Right lobe of liver (tissue), 6 donors: ENCODE results near the gene CCND3. TPM values are rescaled to one million over a fixed set of nuclear protein-coding genes. Genes with fewer than 3 reads are reported as not detected.
A peak's percentile ranks its signal among the peaks of the same experiment; 100 is the strongest.
"Not testable (repeated sequence)": the region's sequence is repeated elsewhere in the genome, so short reads cannot be mapped to it uniquely, and the experiment has no call there.

ENCODE experiments used
- ATAC-seq, 4 donors: fragments of 200-7000 bp; cut with Tn5 transposase; one replicate each; pipeline ENCODE4 v1.9.1; 2020; ENCODE audit warnings: mild to moderate bottlenecking in 4 of 4, moderate library complexity in 4 of 4
- DNase-seq, 3 donors: peaks; one replicate each; pipeline ENCODE4 v3.0.0-alpha.2; 2020
- H3K27ac ChIP-seq, 3 donors: fragments of 200-600 bp; one replicate each; pipeline ENCODE4 v1.8.0; 2022
- H3K27me3 ChIP-seq, 2 donors: fragments of 200-600 bp; one replicate each; pipeline ENCODE4 v1.8.0; 2022
- H3K36me3 ChIP-seq, 4 donors: fragments of 200-600 bp; sonication (generic) in 1 of 4; one replicate each; pipeline versions ENCODE4 v1.5.1 to v1.8.0; 2017 to 2022; ENCODE audit warnings: control low read depth in 1 of 4
- H3K4me1 ChIP-seq, 4 donors: fragments of 200-600 bp; sonication (generic) in 1 of 4; one replicate each; pipeline versions ENCODE4 v1.5.1 to v1.8.0; 2017 to 2022; ENCODE audit warnings: control low read depth in 1 of 4
- H3K4me3 ChIP-seq, 3 donors: fragments of 200-600 bp; one replicate each; pipeline ENCODE4 v1.8.0; 2022
- H3K9me3 ChIP-seq, 4 donors: fragments of 200-600 bp; sonication (generic) in 1 of 4; one replicate each; pipeline versions ENCODE4 v1.5.1 to v1.8.0; 2017 to 2022; ENCODE audit warnings: control low read depth in 1 of 4
- POLR2A ChIP-seq: fragments of 450-650 bp; IDR thresholded peaks from one replicate; pipeline ENCODE4 v1.6.1; 2017; ENCODE audit warnings: antibody characterized with exemption, mild to moderate bottlenecking
- WGBS: methylation state at CpG from one replicate; pipeline ENCODE4 v1.1.6; 2018; ENCODE audit warnings: low coverage, low lambda C conversion rate; ENCODE audit not compliant: insufficient coverage; ENCODE audit errors: missing lambda C conversion rate; 5-methylcytosine and 5-hydroxymethylcytosine counted together
- intact Hi-C, 2 donors: fragments of 100-400 bp; cut with DNase I; formaldehyde crosslinking; loops; one replicate each; pipeline versions ENCODE4 v1.11.2 to v1.14.1; 2022
- total RNA-seq, 6 experiments: library from RNA; depleted of rRNA in 2 of 6; stranded (reverse); fragments of >200 nt in 2 of 6; fragmentation: NEBNext Ultra II Directional in 3 of 6; extraction: Animal tissue kit (Norgen Biotek cat#: 25700) in 3 of 6; gene quantifications; one replicate each; pipeline versions ENCODE4 v1.1.0 to v1.2.4, GENCODE V29; 2016 to 2023
- TF ChIP-seq, protein P1 (sequence below), 4 donors: fragments of 200-600 bp in 3 of 4; fragments of 450-650 bp in 1 of 4; IDR thresholded peaks; one replicate each; pipeline versions ENCODE4 v1.5.1 to v1.8.0; 2016 to 2022; ENCODE audit warnings: antibody characterized with exemption in 4 of 4, mild to moderate bottlenecking in 2 of 4
- donor health status: DM: no; HTN: yes; CAD: no.
- donor health status: DM: no; HTN: no; CAD: no.
- donor health status: DM: no; HTN: no; CAD: no.
- donor health status: DM: no; HTN: yes; CAD: no.
- donor health status: DM: no; HTN: yes; CAD: no.

The CCND3 gene
- total RNA-seq, 6 experiments from 2014 or later: 11.3 to 51.9 (median 14.2) TPM

DNA sequence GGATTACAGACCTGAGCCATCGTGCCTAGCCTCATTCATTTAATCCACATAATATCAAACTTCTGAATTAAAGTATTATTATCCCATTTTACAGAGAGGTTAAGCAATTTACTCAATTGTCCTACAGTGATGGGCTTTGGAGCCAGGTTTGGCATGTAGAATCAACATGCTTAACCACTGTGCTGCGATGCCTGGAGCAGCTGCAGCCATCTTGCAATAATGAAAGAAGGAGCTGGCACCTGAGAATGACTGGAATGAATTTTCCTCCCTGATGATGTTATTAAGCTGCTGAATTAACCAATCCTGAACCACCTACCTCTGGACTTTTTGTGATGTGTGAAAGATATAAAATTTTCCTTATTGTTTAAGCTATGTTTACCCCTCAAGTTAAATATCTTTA is 13.1 kb upstream of the CCND3 start:
- Histone ChIP-seq H3K27me3 (no peaks in the 10 kb centered on the region), H3K9me3 (no peaks in the 10 kb centered on the region), H3K4me3 (no peak overlapping the region), H3K4me1 (no peaks in the 10 kb centered on the region), H3K27ac (no peak overlapping the region), H3K36me3 (no peaks in the 10 kb centered on the region)
- WGBS: 71% methylated on average over 1 of the region's 2 CpGs
- DNase-seq: no peak
- intact Hi-C loops: no loop called here
- TF ChIP-seq POLR2A: no peak
- TF ChIP-seq, protein P1, sequence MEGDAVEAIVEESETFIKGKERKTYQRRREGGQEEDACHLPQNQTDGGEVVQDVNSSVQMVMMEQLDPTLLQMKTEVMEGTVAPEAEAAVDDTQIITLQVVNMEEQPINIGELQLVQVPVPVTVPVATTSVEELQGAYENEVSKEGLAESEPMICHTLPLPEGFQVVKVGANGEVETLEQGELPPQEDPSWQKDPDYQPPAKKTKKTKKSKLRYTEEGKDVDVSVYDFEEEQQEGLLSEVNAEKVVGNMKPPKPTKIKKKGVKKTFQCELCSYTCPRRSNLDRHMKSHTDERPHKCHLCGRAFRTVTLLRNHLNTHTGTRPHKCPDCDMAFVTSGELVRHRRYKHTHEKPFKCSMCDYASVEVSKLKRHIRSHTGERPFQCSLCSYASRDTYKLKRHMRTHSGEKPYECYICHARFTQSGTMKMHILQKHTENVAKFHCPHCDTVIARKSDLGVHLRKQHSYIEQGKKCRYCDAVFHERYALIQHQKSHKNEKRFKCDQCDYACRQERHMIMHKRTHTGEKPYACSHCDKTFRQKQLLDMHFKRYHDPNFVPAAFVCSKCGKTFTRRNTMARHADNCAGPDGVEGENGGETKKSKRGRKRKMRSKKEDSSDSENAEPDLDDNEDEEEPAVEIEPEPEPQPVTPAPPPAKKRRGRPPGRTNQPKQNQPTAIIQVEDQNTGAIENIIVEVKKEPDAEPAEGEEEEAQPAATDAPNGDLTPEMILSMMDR (IDR thresholded peaks at IDR 0.05): no peak
- ATAC-seq: no peak

DNA sequence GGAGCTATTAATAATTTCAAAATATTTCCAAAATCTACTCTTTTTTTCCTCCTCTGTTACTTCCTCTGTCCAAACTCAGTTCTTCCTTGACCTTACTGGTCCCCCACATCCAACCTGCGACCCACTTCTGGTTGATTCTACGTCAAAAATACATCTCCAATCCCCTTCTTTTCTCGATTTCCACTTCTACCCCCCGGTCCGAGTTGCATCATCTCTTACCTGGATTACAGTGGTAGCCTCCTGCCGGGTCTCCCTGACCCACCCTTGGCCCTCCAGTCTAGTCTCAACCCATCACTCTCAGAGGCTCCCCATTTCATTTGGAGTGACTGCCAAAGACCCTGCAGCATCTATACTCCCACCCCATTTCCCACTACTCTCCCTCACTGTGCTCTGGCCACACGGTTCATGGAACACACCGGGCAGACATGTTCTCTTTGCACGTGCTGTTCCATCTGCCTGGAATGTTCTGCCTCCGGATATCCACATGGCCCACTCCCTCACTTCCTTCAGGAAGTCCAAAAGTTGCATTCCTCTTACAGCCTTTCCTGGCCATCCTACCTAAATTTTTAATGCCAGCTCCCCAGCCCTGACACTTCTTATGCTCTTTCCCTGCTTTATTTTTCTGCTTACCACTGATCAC is 6.1 kb upstream of the CCND3 start:
- WGBS: 70% methylated on average over 8 of the region's 10 CpGs
- no peaks in the 10 kb centered on the region for H3K9me3 ChIP-seq
- H3K36me3 ChIP-seq: no peaks in the 10 kb centered on the region
- H3K4me3 ChIP-seq: no peak overlapping the region
- DNase-seq: no peak
- intact Hi-C loops: no loop called here
- no peaks in the 10 kb centered on the region for H3K4me1 ChIP-seq
- ATAC-seq: peak in 1 of 4 donors; percentile 41
- H3K27ac ChIP-seq: no peak overlapping the region
- no peaks in the 10 kb centered on the region for H3K27me3 ChIP-seq
- TF ChIP-seq, protein P1 (IDR thresholded peaks at IDR 0.05): no peak
- TF ChIP-seq POLR2A: no peak

DNA sequence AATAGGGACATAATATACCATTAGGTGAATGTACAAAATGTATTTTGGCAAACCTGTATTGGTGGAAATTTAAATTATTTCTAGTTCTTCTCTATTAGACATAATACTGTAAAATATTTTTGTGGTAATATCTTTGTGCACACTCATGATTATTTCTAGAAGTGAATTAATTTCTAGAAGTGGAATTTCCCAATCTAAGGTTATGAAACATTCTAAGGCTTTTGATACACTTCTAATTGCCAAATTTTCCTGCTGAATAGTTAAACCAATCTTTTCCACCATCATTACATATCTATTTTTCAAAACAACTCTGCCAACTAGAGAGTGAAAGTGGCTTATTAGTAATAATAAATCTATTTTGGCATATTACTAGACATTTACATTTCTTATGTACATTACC is 1.8 kb upstream of the CCND3 start:
- Histone ChIP-seq H3K27ac (no peak overlapping the region), H3K36me3 (no peaks in the 10 kb centered on the region), H3K9me3 (no peaks in the 10 kb centered on the region), H3K4me3 (no peak overlapping the region), H3K4me1 (peaks cover 0 to 13% (median 0%) of the 10 kb centered on the region in 4 donors), H3K27me3 (no peaks in the 10 kb centered on the region)
- no peak for ATAC-seq
- TF ChIP-seq, protein P1 (IDR thresholded peaks at IDR 0.05): no peak
- TF ChIP-seq POLR2A: no peak
- no peak for DNase-seq
- intact Hi-C loops: no loop called here

DNA sequence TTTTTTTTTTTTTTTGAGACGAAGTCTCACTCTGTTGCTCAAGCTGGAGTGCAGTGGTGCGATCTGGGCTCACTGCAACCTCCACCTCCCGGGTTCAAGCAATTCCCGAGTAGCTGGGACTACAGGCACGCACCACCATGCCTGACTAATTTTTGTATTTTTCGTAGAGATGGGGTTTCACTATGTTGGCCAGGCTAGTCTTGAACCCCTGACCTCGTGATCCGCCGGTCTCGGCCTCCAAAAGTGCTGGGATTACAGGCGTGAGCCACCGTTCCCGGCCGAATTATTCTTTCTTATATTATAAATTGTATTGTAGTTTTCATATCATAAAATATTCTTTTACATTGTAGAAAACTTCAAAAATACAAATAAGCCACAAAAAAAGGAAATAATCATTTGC is 1.3 kb upstream of the CCND3 start:
- H3K4me3 ChIP-seq, ATAC-seq, H3K27me3 ChIP-seq, intact Hi-C loops, H3K9me3 ChIP-seq, DNase-seq, H3K36me3 ChIP-seq, H3K27ac ChIP-seq: not testable (repeated sequence)
- 89% methylated on average over 13 of the region's 14 CpGs for WGBS
- peaks cover 0 to 13% (median 0%) of the 10 kb centered on the region in 4 donors for H3K4me1 ChIP-seq

DNA sequence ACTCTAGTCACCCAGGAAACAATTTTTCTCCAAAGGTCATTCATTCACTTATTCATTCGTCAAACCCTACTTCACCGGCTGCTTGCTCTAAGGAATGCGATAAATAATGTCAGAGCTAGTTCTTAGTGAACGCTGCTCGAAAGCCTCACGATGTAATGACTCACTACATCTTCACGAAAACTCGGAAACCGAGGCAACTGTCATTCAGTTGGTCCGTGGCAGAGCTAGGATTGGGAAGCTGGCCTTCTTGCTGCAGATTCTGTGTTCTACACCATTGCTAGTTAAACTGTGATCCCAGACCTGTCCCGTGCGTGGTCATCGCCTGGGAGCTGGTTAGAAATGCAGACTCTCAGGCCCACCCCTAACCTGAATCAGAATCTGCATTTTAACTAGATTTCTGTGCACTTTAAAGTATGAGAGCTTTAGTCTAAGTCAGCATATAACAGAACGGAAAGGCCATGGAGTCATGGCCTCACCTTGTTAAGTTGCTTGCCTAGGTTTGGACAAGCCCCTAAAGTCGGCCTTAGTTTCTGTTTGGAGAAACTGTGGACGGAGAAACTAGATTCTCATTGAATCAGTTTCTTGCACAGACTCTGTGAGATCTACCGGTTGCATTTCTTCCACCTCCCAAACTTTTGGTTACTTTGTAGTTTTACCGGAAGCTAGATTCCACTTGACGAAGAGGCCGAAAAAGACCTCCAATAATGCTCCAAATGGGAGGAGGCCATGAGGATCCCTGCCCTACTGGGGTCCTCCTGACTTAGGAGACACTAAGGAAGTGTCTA is 651 bp upstream of the CCND3 start:
- peak in 1 of 4 donors; percentile 10 for ATAC-seq
- Histone ChIP-seq H3K27me3 (no peaks in the 10 kb centered on the region), H3K4me1 (peaks cover 0 to 13% (median 0%) of the 10 kb centered on the region in 4 donors), H3K27ac (peak overlapping the region; percentile 11 to 59 (median 43)), H3K9me3 (no peaks in the 10 kb centered on the region), H3K4me3 (peak overlapping the region; percentile 89 to 95 (median 93)), H3K36me3 (no peaks in the 10 kb centered on the region)
- 41% methylated on average over 17 of the region's 20 CpGs for WGBS
- no peak for DNase-seq
- intact Hi-C loops: no loop called here
- TF ChIP-seq, protein P1 (IDR thresholded peaks at IDR 0.05): no peak
- TF ChIP-seq POLR2A: no peak
